ENCODE measurements around the gene KCNJ8. TPM values are rescaled to one million over a fixed set of nuclear protein-coding genes. Genes with fewer than 3 reads are reported as not detected.
"Not testable (repeated sequence)": the region's sequence is repeated elsewhere in the genome, so short reads cannot be mapped to it uniquely, and the experiment has no call there.

Gene KCNJ8
- total RNA-seq, 1 donor from 2014 or later: 1.1 TPM

DNA sequence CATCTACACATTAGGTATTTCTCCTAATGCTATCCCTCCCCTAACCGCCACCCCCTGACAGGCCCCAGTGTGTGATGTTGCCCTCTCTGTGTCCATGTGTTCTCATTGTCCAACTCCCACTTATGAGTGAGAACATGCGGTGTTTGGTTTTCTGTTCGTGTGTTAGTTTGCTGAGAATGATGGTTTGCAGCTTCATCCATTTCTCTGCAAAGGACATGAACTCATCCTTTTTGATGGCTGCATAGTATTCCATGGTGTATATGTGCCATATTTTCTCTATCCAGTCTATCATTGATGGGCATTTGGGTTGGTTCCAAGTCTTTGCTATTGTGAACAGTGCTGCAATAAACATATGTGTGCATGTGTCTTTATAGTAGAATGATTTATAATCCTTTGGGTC, 8.2 kb upstream of the KCNJ8 start:
- not testable (repeated sequence) for ATAC-seq

DNA sequence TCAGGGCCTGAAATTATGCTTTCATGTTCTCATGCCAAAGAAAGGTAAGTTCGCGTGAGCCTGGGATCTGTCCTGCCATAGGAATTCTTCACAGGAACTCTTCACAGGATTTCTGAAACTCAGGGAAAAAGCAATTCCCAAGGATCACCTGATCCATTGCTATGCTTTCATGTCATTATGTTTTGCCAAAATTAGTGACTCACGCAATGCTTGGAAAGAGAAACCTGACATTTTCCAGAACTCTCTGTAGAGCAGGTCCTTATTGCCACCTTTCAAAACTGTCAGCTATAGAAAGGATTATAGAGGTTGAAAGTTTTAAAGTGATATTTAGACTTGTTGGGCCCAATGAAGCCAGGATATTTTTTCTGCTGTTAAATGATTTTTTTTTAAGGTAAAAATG, 6.3 kb upstream of the KCNJ8 start:
- no peak for ATAC-seq

DNA sequence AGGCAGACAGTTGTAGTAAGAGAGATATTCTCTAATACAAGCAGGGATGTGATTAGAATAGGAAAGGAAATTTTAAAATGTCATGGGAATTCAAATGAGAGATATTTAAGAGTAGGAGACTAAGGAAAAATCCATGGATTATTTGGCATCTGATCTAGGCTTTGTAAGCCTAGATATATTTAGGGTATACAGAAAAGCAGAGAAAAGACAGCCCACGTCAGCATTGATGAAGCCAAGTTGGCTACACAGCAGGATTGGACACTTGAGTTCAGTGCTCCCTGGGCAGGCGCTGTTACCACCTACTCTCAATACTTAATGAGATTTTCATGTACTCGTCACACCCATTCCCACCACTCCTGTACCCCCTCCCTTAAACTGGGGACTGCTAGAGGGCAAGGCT, 1.7 kb upstream of the KCNJ8 start:
- ATAC-seq: no peak

DNA sequence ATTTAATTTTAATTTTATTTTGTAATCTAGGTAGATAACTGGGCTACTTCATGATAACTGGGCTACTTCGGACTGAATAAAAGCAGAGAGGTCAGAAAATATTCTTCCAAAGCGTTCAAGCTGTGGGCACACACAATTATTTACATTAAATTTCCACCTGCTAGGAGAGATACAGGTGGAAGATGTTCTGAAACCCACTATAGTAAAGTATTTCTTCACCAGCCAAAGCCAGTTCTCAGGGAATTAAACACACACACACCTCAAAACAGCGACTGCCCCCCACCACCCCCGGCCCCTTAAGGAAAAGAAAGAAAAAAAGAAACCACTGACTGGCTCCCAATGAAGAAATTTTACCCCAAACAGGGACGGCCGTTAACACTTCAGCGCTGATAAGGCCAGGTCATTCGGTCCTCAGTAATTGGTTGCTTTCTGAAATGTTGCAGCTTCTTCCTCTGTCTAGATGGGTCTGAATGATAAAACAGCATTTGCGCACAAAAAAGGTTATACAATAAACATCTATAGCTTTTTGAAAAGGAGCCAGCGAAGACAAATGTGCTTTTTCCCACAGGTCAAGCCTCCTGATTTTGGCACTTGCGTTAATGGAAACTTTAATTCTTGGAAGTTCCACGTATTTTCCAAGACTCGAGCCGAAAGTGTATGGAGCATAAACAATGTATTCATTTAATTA, 771 bp upstream of the KCNJ8 start:
- no peak for ATAC-seq

- no peak for ATAC-seq
Observed at GRCh38 chr12:21773806-21774205, 700 bp downstream of the KCNJ8 start.

- ATAC-seq: no peak
Observed at GRCh38 chr12:21773263-21773741, 1.2 kb downstream of the KCNJ8 start.

GRCh38 chr12:21771311-21771710, 3.2 kb downstream of the KCNJ8 start:
- ATAC-seq: no peak

GRCh38 chr12:21769307-21769706, 5.2 kb downstream of the KCNJ8 start:
- ATAC-seq: no peak

DNA sequence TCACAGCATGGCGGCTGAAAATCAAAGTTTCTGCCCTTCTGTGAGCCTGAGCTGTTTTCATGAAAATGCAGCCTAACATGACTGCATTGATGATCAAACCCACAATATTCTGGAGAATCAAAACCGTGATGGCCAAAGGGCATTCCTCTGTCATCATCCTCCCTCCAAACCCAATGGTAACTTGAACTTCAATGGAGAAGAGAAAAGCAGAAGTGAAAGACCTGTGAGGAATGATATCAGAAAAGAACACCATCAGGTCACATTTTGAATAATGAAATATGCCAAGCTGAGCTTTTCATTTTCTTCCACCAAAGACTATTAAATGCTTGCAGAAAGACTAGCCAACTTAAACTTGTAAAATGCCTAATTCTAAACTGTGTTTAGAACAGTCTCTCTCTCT, 8.1 kb downstream of the KCNJ8 start:
- ATAC-seq: no peak

DNA sequence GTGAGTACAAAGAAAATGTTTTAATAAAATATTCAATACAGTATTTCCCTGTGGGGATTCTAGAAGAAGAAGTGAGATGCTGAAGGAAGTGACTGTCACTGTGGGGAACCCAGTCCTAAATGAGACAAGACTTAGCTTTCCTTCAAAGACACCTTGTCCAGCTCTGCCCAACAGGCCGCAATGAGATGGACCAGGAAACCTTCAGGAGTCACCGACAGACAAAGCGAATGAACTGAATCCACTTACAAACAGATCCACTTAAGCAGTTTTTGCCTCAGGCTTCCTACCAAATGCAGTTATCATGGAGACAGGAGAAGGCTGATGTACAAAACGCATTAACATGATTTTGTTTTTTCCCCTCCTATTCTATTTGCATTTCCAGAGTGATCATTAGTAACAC, 9.6 kb downstream of the KCNJ8 start:
- no peak for ATAC-seq

DNA sequence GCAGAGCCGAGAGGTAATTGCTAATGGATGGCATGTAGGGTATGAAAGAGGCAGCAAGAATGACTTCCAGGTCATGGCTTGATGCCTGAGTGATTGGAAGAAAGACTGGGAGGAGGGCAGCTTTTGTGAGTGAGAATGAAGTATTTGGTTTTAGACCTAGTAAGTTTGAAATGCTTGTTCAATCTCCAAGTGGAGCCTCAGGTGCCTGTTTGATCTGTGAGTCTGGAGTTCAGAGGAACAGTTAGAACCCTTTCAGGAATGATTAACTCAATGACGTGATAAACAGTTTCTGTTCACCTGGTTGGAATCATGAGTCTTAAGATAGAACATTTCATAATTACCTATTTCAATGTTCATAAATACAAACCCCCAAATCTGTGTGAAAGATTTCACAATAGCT, 10.4 kb downstream of the KCNJ8 start:
- no peak for ATAC-seq

- ATAC-seq: no peak
Observed at GRCh38 chr12:21763531-21763930, 11.0 kb downstream of the KCNJ8 start.

DNA sequence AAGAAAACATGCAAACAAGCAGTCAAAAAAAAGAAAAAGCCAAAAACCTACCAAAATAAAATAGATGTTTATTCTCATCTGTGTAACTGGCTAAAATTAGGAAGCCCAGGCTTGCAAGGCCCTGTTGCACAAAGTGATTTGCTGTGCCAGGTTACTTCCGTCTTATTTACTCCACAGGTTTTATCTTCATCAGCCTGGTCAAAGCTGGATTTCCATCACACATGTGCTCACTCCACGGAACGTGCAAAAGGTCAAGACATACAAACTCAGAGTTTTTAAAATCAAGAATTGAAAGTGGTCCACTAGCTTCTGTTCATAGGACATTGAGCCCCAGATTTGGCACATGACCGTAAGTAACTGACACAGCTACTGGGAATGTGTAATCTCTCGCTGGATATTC, 14.8 kb downstream of the KCNJ8 start:
- ATAC-seq: no peak

DNA sequence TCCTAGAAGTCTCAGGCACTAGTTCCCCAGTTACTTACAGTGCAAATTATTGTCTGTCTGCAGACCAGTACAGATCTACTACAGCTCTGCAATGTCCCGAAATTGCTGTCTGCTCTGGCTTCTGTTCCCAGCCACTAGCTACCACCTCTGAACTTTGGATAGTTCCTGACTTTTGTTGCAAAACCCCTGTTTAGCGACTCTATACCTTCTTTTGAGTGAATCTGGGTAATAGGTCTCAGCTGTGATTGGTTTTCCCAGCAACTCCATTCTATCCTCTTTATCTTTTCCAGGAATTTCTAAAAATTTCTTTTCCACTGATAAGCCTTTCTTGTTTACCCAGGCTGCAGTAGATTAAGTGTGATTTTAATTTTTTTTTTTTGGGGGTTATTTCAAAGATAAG, 16.8 kb downstream of the KCNJ8 start:
- no peak for ATAC-seq

- ATAC-seq: no peak
Observed at GRCh38 chr12:21756699-21757098, 17.8 kb downstream of the KCNJ8 start.

- no peak for ATAC-seq
Observed at GRCh38 chr12:21751517-21751916, 23.0 kb downstream of the KCNJ8 start.

GRCh38 chr12:21745258-21745657, 29.2 kb downstream of the KCNJ8 start:
- ATAC-seq: no peak

- no peak for ATAC-seq
Observed at GRCh38 chr12:21731144-21731543, 43.4 kb downstream of the KCNJ8 start.

GRCh38 chr12:21725731-21726130, 48.8 kb downstream of the KCNJ8 start:
- no peak for ATAC-seq

- ATAC-seq: no peak
Observed at GRCh38 chr12:21718944-21719650, 55.4 kb downstream of the KCNJ8 start.

DNA sequence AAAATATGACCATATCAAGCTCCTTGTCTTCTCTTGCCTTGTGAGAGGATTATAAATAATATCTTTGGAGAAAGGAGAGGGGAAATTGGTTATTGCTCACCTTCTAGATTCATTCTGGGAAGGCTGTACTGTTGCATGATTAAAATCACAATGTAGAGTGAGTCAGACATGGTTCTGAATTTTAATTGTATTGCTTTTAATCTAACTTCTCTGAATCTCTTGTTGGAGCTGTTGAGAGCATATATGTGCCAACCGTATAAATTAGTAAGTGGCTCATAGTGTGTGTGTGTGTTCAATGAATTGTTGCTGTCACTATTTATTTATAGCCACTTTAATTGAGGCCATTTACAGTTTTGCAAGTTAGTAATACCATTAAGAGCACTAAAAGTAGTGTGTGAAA, 56.1 kb downstream of the KCNJ8 start:
- ATAC-seq: no peak

DNA sequence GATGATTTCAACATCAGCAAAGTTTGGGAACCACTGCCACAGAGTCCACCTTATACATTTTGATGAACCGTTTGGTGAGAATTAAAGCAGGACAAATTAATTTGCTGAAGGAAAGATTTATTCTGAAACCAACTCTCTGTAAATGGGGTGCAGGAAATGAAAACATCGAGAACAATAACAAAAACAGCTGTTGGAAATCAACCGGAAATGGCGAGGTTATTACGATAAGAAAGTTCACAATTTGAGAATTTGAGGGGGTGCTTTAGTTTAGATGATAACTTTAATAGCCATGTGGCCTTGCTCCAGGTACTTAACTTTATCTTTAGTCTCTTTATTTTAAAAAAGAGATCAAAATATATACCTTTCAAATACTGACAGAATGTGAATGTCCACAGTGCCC, 56.7 kb downstream of the KCNJ8 start:
- ATAC-seq: no peak

DNA sequence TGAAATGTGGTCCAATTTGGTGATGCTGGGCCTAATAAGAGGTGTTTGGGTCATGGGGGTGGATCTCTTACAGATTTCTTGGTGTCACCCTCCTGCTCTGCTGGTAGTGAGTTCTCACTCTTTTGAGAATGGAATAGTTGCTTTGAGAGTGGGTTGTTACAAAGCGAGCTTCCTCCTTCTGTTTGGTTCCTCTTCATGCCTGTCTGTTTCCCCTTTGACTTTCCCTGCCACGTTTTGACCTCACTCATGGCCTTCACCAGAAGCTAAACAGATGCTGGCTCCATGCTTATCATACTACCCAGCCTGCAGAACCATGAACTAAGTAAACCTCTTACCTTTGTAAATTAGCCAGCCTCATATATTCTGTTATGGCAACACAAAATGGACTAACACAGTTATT, 59.1 kb downstream of the KCNJ8 start:
- ATAC-seq: no peak

Measured in esophagus mucosa (tissue), 1 donor.